Measurements from ENCODE around the gene CD37.

Gene CD37

GRCh38 chr19:49387936-49388372 is 52.7 kb downstream of the CD37 start, which contains the start of gene KASH5:
Gene KASH5, plus strand, starts transcription at chr19:49388249. Its CDS starts 2,635 bp downstream, at chr19:49390884.
- TF ChIP-seq, protein P1, sequence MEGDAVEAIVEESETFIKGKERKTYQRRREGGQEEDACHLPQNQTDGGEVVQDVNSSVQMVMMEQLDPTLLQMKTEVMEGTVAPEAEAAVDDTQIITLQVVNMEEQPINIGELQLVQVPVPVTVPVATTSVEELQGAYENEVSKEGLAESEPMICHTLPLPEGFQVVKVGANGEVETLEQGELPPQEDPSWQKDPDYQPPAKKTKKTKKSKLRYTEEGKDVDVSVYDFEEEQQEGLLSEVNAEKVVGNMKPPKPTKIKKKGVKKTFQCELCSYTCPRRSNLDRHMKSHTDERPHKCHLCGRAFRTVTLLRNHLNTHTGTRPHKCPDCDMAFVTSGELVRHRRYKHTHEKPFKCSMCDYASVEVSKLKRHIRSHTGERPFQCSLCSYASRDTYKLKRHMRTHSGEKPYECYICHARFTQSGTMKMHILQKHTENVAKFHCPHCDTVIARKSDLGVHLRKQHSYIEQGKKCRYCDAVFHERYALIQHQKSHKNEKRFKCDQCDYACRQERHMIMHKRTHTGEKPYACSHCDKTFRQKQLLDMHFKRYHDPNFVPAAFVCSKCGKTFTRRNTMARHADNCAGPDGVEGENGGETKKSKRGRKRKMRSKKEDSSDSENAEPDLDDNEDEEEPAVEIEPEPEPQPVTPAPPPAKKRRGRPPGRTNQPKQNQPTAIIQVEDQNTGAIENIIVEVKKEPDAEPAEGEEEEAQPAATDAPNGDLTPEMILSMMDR (IDR thresholded peaks at IDR 0.05), result no peak
- intact Hi-C loops (cut with DNase I; ENCODE audit: low total_unique reads), result no loop called here

DNA sequence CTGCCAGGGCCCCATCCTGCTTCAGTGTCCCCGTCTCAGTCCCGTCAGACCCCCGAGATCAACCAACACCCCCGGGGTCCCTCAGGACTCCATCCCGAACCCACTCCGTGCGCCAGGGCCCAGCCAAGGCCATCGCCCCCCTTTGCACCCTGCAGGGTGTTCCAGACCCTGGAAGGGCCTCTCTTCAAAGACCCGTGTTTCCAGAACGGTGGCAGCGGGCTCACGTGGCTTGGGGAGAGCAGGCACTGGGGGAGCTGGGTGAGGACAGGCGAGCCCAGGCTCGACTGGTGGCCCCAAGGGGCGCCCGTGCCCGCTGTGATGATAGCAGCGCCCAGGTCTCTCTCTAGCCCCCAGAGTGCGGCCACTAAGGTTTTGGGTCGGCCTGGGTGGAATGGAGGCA is 54.2 kb downstream of the CD37 start:
- intact Hi-C loops (cut with DNase I; ENCODE audit: low total_unique reads), result no loop called here
- DNase-seq, result no peak

More at GRCh38 chr19:49387936-49388372, 52.7 kb downstream of the CD37 start, which contains the start of gene KASH5:
- Histone ChIP-seq H3K27me3 (peaks cover 0 to 40% of the 10 kb centered on the region in 2 donors), H3K9me3 (peaks cover 0 to under 1% (median 0%) of the 10 kb centered on the region in 3 donors), H3K4me3 (peak within 1 kb of the TSS; percentile 22 to 31), H3K4me1 (no peaks in the 10 kb centered on the region), H3K36me3 (no peaks in the 10 kb centered on the region), H3K27ac (no peak within 1 kb of the TSS)
- DNase-seq, result peak; percentile 49 to 88

More for the DNA sequence above, 54.2 kb downstream of the CD37 start:
- Histone ChIP-seq H3K4me3 (no peak overlapping the region), H3K27me3 (peaks cover 0 to 50% of the 10 kb centered on the region in 2 donors), H3K36me3 (no peaks in the 10 kb centered on the region), H3K9me3 (no peaks in the 10 kb centered on the region), H3K27ac (no peak overlapping the region), H3K4me1 (no peaks in the 10 kb centered on the region)
- TF ChIP-seq, protein P1 (IDR thresholded peaks at IDR 0.05), result no peak

All from tibial artery (tissue), 4 donors.